ENCODE data around the gene TEX9. TPM values are rescaled to one million over a fixed set of nuclear protein-coding genes. Genes with fewer than 3 reads are reported as not detected.

The TEX9 gene
- total RNA-seq, 2 experiments from 2014 or later: 0.79 to 0.85 TPM

GRCh38 chr15:56351353-56351752 lies 13.9 kb upstream of the TEX9 start:
- Mint-ChIP-seq H3K4me1 (ENCODE audit: low read depth) (no peaks in the 10 kb centered on the region), H3K27ac (no peak overlapping the region), H3K9me3 (no peaks in the 10 kb centered on the region), H3K27me3 (no peaks in the 10 kb centered on the region), H3K4me3 (no peak overlapping the region), H3K36me3 (ENCODE audit: low read depth) (no peaks in the 10 kb centered on the region)
- ChIA-PET POLR2A (no interaction called here), CTCF (no interaction called here)
- no peak for TF ChIP-seq CTCF (IDR thresholded peaks at IDR 0.05)
- intact Hi-C loops (cut with micrococcal nuclease): no loop called here
- DNase-seq (no peak), ATAC-seq (no peak)

- ATAC-seq (no peak), DNase-seq (no peak)
- no peaks in the 10 kb centered on the region for H3K36me3 Mint-ChIP-seq (ENCODE audit: low read depth)
- no peak overlapping the region for H3K27ac Mint-ChIP-seq
- H3K4me1 Mint-ChIP-seq (ENCODE audit: low read depth): no peaks in the 10 kb centered on the region
- ChIA-PET CTCF (no interaction called here), POLR2A (no interaction called here)
- H3K27me3 Mint-ChIP-seq: no peaks in the 10 kb centered on the region
- TF ChIP-seq CTCF (IDR thresholded peaks at IDR 0.05): no peak
- H3K4me3 Mint-ChIP-seq: no peak overlapping the region
- intact Hi-C loops (cut with micrococcal nuclease): no loop called here
- no peaks in the 10 kb centered on the region for H3K9me3 Mint-ChIP-seq
Observed at GRCh38 chr15:56351957-56352506, 13.2 kb upstream of the TEX9 start.

GRCh38 chr15:56353119-56353518 lies 12.1 kb upstream of the TEX9 start:
- no peak overlapping the region for H3K4me3 Mint-ChIP-seq

GRCh38 chr15:56353740-56354139 lies 11.5 kb upstream of the TEX9 start:
- ChIA-PET POLR2A (no interaction called here), CTCF (no interaction called here)
- Mint-ChIP-seq H3K27me3 (peaks cover 3% of the 10 kb centered on the region), H3K27ac (no peak overlapping the region), H3K4me1 (ENCODE audit: low read depth) (no peaks in the 10 kb centered on the region), H3K36me3 (ENCODE audit: low read depth) (no peaks in the 10 kb centered on the region), H3K4me3 (no peak overlapping the region), H3K9me3 (no peaks in the 10 kb centered on the region)
- no peak for TF ChIP-seq CTCF (IDR thresholded peaks at IDR 0.05)
- no peak for DNase-seq
- intact Hi-C loops (cut with micrococcal nuclease): no loop called here
- ATAC-seq: no peak

More at GRCh38 chr15:56353119-56353518, 12.1 kb upstream of the TEX9 start:
- Mint-ChIP-seq H3K27me3 (no peaks in the 10 kb centered on the region), H3K27ac (no peak overlapping the region), H3K9me3 (no peaks in the 10 kb centered on the region), H3K4me1 (ENCODE audit: low read depth) (no peaks in the 10 kb centered on the region), H3K36me3 (ENCODE audit: low read depth) (no peaks in the 10 kb centered on the region)
- intact Hi-C loops (cut with micrococcal nuclease): no loop called here
- TF ChIP-seq CTCF (IDR thresholded peaks at IDR 0.05): no peak
- ChIA-PET POLR2A (no interaction called here), CTCF (no interaction called here)
- DNase-seq: no peak
- no peak for ATAC-seq

- peaks cover 7% of the 10 kb centered on the region for H3K27me3 Mint-ChIP-seq
- H3K4me1 Mint-ChIP-seq (ENCODE audit: low read depth): no peaks in the 10 kb centered on the region
- CTCF ChIA-PET: no interaction called here
- H3K9me3 Mint-ChIP-seq: no peaks in the 10 kb centered on the region
- no peak overlapping the region for H3K4me3 Mint-ChIP-seq
- H3K36me3 Mint-ChIP-seq (ENCODE audit: low read depth): no peaks in the 10 kb centered on the region
- no peak for TF ChIP-seq CTCF (IDR thresholded peaks at IDR 0.05)
- DNase-seq: no peak
- no peak overlapping the region for H3K27ac Mint-ChIP-seq
- POLR2A ChIA-PET: no interaction called here
- intact Hi-C loops (cut with micrococcal nuclease): no loop called here
- ATAC-seq: no peak
Observed at GRCh38 chr15:56356616-56357015, 8.6 kb upstream of the TEX9 start.
